HG02759 (cell line): Measurements from ENCODE around the gene MIEN1.
"Not testable (repeated sequence)": the region's sequence is repeated elsewhere in the genome, so short reads cannot be mapped to it uniquely, and the experiment has no call there.

Experiments used
- ATAC-seq: cut with Tn5 transposase; IDR thresholded peaks from one replicate; pipeline ENCODE4 v1.9.1; 2021; ENCODE audit warnings: mild to moderate bottlenecking, moderate library complexity; ENCODE audit not compliant: unreplicated experiment

The MIEN1 gene

GRCh38 chr17:39701012-39701783 is 29.1 kb downstream of the MIEN1 start:
- ATAC-seq, result no peak

- ATAC-seq, result no peak
Measured at GRCh38 chr17:39700148-39700987, 30.0 kb downstream of the MIEN1 start.

- no peak for ATAC-seq
Measured at GRCh38 chr17:39699818-39700147, 30.5 kb downstream of the MIEN1 start, which contains the start of gene ERBB2. TSS of gene ERBB2 (plus strand) at chr17:39700064. CDS start at chr17:39700239, 175 bp downstream.

DNA sequence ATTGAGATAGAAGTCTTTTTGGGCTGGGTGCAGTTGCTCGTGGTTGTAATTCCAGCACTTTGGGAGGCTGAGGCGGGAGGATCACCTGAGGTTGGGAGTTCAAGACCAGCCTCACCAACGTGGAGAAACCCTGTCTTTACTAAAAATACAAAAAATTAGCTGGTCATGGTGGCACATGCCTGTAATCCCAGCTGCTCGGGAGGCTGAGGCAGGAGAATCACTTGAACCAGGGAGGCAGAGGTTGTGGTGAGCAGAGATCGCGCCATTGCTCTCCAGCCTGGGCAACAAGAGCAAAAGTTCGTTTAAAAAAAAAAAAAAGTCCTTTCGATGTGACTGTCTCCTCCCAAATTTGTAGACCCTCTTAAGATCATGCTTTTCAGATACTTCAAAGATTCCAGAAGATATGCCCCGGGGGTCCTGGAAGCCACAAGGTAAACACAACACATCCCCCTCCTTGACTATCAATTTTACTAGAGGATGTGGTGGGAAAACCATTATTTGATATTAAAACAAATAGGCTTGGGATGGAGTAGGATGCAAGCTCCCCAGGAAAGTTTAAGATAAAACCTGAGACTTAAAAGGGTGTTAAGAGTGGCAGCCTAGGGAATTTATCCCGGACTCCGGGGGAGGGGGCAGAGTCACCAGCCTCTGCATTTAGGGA is 31.0 kb downstream of the MIEN1 start:
- ATAC-seq, result not testable (repeated sequence)

- ATAC-seq, result no peak
Measured at GRCh38 chr17:39697961-39698360, 32.4 kb downstream of the MIEN1 start.

DNA sequence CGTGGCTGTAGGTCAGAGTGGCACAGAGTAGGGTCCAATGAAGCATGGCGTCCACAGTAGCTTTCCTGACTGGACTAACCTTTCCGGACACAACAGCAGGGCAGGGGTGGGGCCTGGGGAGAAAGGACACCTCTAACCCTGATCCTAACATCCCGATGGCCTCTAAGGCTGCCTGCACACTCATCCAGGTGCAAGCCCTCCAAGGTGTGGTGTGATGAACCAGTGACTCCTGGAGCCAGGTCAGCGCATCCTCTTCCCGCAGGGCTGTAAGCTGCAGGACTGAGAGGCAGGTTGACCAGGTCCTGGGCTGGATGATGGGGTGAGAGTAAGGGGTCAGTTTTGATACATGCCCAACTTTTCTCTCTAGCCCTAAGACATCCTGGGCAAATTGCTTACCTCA is 33.6 kb downstream of the MIEN1 start:
- ATAC-seq, result no peak

DNA sequence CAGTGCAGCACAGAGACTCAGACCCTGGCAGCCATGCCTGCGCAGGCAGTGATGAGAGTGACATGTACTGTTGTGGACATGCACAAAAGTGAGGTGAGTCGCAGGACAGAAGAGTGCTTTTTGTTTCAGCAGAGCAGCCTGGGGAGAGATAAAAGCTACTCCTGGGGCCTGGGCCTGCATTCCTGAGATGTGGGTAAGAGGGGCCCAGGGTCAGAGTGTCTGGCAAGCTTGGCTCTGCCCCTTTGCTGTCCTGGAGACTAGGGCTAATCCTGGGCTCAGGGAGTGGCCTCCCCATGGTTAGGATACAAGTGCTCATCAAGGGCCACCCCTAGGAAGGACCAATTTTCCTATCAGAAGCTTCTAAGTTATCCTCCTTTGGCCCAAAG is 35.2 kb downstream of the MIEN1 start:
- no peak for ATAC-seq

DNA sequence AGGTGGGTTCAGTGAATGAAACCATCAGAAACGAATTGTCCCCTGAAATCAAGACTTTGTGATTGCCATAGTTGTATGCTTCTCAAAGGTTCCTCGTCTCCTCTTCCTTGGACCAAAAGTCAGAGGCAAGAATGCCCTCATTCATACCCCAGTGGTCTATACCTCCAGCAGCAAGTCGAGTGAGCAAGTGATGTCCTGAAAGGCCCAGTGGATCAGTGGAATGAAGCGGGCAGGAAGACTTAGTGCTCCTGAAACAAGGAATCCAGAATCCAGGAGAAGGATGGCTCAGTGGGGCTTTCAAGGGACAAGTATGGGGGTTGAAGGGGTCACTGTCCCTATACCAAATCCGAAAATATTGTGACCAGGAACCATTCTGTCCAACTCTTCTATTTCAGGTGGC is 35.7 kb downstream of the MIEN1 start:
- ATAC-seq, result no peak

- ATAC-seq, result no peak
Measured at GRCh38 chr17:39688945-39689344, 41.4 kb downstream of the MIEN1 start.

DNA sequence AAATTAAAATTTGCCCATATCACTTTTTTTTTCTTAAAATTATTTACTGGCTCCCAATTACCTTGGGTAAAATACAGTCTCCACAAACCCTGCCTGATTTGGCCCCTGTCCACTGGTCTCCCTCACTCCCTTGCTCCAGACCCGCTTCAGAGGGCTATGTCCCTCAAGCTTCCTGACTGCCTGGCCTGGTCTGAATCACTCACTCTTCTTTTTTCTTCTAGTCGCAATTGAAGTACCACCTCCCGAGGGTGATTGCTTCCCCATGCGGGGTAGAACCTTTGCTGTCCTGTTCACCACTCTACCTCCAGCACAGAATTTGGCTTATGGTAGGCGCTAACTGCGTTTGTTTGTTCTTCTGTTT is 41.9 kb downstream of the MIEN1 start:
- no peak for ATAC-seq

GRCh38 chr17:39687546-39688474 is 42.5 kb downstream of the MIEN1 start, which contains the start of gene PGAP3:
TSS of gene PGAP3 (minus strand) at chr17:39688057. CDS start at chr17:39688014, 43 bp downstream.
- peak; percentile 94 for ATAC-seq

- no peak for ATAC-seq
Measured at GRCh38 chr17:39687101-39687545, 43.2 kb downstream of the MIEN1 start.

DNA sequence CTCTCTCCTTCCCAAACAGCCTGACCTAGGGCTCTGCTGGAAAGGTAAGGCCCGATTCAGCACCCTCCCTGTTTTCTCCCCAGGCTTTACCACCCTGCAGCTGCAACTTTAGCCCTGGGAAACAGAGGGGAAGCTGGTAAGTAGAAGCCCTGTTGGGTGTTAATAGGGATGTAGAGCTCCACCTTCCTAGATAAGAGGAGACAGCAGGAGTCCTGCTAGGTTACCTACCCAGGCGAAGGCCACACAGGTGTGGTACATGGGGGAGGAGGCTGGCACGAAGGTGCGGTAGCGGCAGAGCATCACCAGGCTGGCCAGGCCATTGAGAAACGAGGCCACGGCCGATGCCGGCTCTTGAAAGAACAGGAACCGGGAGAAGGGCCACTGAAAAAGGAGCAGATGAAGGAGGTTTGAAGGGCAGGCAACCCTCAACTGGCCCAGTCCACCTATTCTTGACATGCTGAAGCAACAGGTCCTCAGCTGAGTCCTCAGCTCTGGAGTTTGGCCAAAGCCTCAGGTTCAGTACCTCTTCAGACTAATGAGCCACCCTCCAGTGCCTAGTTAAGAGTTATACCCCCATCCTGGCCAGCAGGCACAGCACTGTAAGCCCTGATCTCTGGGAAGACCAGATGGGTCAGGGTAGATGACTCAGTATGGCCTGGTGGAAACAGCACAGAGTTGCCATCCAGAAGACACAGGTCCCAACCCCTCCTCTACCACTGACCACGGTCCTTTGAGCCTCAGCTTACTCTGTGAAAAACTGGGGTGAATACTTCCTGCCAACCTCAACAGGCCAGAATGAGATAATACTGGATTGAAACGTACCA is 45.8 kb downstream of the MIEN1 start:
- no peak for ATAC-seq

DNA sequence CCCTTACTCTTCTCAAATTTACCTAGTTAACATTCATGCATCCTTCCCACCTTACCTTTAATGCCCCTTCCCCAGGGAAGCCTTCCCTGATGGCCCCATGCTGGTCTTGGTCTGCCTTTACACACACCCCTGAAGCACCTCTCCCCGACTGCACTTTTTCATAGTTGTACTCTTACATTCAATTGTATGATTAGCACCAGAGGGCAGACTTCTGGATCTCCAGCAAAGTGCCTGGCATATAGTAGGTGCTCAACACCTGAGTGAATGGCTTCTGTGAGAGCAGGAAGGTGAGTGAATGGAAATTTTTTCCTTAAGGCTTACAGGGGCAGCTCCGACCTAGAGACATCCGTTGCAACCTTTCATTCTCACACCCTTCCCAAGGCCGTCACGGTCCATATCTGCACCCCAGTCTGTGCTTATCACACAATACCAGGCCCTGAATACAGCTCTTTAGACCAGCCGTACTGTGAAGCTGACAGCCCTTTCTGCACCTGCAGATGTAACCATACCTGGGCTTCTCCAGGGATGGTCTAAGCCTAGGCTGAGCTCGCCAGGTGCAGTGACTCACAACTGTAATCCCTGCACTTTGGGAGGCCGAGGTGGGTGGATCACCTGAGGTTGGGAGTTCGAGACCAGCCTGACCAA is 46.9 kb downstream of the MIEN1 start:
- ATAC-seq, result no peak

GRCh38 chr17:39679521-39680192 is 50.7 kb downstream of the MIEN1 start:
- ATAC-seq, result no peak
